ENCODE data around the gene PLPP7.

PLPP7 gene

GRCh38 chr9:131281119-131281965, 8.2 kb upstream of the PLPP7 start:
- no peak for DNase-seq (ENCODE audit: low read depth)

DNA sequence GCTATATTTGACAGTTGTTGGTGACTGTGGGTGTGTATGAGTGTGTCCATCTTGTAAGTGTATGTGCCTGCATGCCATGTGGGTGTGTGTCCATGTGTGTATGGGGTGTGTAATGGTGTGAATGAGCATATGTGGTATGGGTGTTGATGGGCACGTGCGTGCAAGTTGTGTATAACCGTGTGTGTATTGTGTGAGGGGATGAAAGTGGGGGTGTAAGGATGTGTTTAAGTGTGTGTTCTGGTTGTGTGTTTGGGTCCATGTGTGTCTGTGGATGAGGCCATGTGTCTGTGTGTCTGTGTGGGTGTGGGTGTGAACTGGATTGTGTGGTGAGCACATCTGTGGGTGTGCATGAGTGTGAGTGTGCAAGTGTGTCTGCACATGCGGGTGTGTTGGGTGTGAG, 7.3 kb upstream of the PLPP7 start:
- DNase-seq (ENCODE audit: low read depth) = no peak

DNA sequence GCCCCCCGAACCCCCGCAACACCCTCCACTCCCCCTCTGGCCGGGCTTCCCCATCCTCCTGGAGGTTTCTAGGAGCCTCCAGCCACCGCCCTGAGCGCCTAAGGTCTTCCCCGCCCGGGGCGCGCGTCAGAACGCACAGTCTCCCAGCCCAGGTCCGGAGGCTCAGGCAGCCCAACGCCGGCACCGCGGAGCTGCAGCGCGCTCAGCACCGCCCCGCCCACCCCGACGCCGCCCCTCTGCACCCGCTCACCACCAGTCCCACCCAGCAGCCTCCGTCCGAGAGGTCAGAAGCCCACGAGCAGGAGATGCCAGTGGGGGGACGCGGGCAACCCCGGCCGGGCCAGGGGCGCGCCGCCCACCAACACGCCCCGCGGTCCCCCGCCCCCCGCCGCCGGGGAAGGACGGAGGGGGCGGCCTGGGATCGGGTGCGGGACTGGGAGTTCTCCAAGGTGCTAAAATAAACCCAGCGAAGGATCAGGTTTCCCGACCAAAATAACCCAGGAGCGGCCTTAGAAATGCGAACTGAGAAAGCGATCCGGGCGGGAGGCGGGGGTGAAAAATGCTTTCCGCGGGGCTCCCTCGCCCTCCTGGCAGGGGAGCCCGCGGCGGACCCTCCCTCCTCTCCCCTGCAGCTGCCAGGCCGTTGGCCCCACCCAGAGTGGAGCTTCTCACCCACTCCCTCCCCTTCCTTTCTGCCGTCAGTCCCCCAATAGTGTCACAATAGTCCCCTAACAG, 6.7 kb upstream of the PLPP7 start:
- DNase-seq (ENCODE audit: low read depth) = no peak

DNA sequence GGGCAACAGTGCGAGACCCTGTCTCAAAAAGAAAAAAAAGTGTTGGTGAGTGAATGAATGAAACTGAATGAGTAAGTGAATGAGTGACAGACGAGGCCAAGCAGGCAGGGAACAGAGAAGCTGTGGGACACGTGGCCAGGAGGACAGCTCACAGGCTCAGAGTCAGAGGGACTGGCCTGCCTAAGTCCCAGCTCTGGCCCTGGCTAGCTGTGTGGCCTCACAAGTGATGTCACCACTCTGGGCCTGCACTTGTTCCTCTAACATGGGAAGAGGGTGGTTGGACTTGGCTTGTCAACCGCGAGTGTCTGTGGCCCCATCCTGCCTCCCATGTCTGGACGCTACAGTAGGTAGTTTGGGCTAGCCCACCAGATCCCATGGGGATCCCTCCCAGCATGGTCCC, 4.7 kb upstream of the PLPP7 start:
- no peak for DNase-seq (ENCODE audit: low read depth)

DNA sequence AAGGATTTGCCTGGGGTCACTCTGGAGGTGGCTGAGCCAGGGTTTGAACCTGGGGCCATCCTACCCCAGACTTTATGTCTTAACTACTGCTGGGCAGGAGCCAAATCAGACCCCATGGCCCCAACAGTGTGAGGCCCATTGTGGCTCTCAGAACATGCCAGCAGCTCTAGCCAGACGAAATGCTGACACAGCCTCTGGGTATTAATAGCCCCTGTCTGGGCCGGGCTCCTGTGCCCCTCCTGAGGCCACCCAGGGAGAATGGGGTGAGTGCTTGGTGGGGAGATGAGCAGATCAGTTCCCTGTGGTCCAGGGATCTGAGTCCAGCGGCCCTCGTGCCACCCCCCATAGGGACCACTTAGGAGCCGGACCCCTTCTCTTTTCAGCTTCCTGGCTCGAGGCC, 2.2 kb upstream of the PLPP7 start:
- DNase-seq (ENCODE audit: low read depth) = no peak

DNA sequence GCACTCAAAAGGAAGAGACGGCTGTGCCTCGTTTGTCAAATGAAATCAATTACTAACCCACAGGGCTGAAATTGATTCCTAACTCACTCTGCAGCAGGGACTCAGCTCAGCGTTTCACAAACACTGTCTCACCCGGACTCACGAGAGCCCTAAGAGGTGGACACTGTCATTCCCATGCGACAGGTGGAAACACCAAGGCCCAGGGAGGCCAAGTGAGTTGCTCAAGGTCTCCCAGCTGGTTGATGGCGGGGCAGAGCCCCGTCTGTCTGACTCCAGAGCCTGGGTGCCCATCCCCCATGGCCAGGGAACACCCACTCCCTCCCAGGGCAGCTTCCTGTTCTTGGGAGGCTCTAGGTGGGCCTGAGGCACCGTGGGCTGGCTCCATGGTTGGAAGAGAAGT, 1.3 kb upstream of the PLPP7 start:
- no peak for DNase-seq (ENCODE audit: low read depth)

GRCh38 chr9:131290036-131290766, 678 bp downstream of the PLPP7 start:
- DNase-seq (ENCODE audit: low read depth) = no peak

DNA sequence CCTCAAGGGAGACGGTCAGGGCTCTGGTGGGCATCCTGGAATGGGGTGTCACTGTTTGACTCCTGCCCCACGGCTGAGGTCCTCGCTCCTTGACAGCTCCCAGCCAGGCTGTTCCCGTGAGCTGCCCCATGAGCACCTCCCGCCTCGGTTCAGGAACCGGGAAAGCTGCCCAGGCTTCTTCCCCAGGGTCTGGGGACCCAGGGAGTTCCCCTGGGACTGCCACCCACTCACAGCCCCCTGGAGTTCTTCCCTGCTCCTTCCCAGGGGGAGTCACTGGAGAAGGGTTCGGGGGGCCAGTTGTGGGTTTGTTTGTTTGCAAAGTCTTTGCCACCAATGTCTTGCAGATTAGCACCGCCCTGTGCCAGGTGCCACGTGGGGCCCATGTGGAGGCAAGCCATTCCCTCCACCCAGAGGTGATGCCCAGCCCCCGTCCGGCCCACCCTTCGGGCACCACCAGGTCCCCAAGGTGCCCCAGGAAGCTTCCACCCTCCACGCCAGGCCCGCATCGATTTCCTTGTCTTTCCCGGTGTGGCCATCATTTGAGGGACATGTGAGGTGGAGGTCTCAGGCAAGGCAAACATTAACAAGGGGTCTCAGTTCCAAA, 1.3 kb downstream of the PLPP7 start:
- DNase-seq (ENCODE audit: low read depth) = no peak

GRCh38 chr9:131291795-131292315, 2.3 kb downstream of the PLPP7 start:
- no peak for DNase-seq (ENCODE audit: low read depth)

GRCh38 chr9:131292937-131293336, 3.4 kb downstream of the PLPP7 start:
- no peak for DNase-seq (ENCODE audit: low read depth)

DNA sequence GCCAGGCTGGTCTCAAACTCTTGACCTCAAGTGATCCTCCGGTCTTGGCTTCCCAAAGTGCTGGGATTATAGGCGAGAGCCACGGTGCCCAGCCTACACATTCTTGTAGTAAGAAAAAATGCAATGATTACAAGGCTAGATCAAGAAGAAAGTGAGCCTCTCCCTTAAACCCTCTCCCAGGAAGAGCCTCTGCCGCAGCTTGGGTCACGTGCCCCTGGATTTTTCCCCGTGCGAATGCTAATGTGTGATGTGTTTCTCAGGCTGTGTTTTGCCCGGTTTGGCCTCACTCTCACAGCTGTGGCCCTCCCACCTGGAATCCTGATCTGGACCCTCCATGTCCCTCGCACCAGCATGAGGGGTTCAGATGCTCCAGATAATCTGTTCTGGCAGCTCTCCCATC, 6.9 kb downstream of the PLPP7 start:
- no peak for DNase-seq (ENCODE audit: low read depth)

GRCh38 chr9:131296906-131297500, 7.5 kb downstream of the PLPP7 start:
- DNase-seq (ENCODE audit: low read depth) = no peak

- no peak for DNase-seq (ENCODE audit: low read depth)
Measured at GRCh38 chr9:131297903-131298302, 8.4 kb downstream of the PLPP7 start.

DNA sequence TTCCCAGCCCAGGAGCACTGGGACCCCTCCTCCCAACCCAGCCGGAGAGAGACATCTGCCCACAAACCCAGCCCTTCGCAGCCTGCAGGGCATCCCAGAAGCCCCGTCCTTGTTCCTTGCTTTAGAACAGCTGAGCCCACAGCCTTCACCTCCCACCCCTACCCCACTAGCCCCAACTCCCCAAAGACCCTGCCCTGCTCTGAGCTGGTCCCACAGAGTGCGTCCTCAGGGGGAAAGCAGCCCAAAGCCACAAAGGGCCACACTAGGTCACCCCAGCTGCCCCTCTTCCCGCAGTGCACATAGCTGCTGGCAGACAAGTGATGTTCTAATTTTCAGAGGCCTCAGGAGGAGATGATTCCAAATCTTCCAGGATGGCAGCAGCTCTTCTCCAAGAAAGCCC, 8.8 kb downstream of the PLPP7 start:
- DNase-seq (ENCODE audit: low read depth) = no peak

- no peak for DNase-seq (ENCODE audit: low read depth)
Measured at GRCh38 chr9:131298816-131299215, 9.3 kb downstream of the PLPP7 start.

- DNase-seq (ENCODE audit: low read depth) = no peak
Measured at GRCh38 chr9:131299346-131299960, 9.9 kb downstream of the PLPP7 start.

DNA sequence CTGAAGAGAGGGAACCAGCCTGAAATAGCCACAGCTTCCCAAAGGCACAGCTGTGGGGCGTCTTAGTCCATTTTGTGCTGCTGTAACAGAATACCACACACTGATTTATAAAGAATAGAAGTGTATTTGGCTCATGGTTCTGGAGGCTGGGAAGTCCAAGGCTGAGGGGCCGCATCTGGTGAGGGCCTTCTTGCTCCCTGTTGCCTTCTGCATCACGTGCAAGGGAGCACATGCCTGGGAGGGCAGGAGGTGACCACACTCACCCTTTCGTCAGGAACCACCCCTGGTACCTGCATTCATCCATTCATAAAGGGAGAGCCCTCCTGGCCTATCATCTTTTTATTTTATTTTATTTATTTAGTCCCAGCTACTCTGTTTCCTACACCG, 10.4 kb downstream of the PLPP7 start:
- DNase-seq (ENCODE audit: low read depth) = no peak

DNA sequence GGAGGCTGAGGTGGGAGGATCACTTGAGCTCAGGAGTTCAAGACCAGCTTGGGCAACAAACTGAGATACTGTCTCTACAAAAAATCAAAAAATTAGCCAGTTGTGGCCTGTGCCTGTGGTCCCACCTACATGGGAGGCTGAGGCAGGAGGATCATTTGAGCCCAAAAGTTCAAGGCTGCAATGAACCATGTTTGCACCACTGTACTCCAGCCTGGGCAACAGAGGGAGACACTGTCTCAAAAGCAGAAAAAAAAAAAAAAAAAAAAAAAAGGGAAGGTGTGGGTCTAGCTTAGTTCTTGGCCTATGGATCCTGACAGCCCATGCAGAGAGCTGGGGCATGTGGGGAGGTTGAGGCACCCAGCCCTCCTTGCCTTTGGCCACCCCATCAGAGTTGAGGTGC, 10.9 kb downstream of the PLPP7 start:
- no peak for DNase-seq (ENCODE audit: low read depth)

DNA sequence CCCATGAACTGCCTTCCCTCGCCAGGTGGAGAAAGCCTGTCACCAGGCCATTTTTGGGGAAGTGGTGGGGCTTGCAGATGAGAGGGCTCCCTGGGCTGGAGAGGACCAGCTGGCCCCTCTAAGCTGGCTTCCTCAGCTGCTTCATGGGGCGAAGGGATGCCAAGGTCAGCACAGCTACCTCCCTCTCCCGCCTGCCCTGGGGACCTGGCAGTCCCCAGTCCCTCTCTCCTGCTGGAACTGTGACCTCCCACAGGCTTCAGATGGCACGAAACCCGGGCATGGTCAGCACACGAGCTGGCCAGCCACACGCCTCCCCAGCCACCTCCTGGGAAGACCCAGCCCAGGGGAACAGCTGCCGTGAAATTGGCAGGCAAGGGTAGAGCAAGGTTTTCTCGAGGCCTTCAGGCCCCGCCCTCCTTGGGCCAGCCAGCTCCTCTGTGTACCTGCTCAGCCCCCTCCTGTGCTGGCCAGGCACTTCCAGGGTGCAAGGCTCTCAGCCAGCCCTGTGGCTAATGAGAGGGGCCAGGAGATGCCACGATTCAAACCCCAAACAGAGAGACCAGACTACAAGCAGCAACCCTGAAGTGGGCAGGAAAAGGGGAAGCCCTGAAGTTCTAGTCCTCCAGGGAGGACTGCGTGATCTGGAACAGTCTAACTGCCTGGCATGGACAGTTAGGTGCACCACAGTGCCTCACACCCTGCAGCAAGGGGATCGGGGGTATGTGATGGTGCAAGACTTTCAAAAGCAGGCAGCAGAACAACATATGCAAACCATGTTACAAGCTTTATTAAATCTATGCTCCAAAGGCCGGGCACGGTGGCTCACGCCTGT, 12.9 kb downstream of the PLPP7 start:
- no peak for DNase-seq (ENCODE audit: low read depth)
